HCT116 (cell line): Measurements from ENCODE around the gene INPP5D. TPM values are rescaled to one million over a fixed set of nuclear protein-coding genes. Genes with fewer than 3 reads are reported as not detected.
A peak's percentile ranks its signal among the peaks of the same experiment; 100 is the strongest.

Experiments
- ATAC-seq: fragments of 200-7000 bp; cut with Tn5 transposase; 2 replicates; pipeline ENCODE4 v1.9.1; 2020; ENCODE audit warnings: mild to moderate bottlenecking, moderate library complexity
- BruUV-seq: library from RNA; stranded (reverse); fragments of 400-500 nt; replicated peaks from 2 replicates; lab custom pipeline; 2021; lab: Mats Ljungman, UMichigan
- CTCF ChIA-PET: fragments of 300-600 bp; sonication (Branson Sonifier 250); formaldehyde crosslinking; loops from one replicate; lab custom pipeline; 2021; ENCODE audit warnings: antibody characterized with exemption; lab: Charles Lee
- POLR2A ChIA-PET: fragments of 300-600, 350-600 bp; sonication (Branson Sonifier 250); formaldehyde crosslinking; loops from one replicate; lab custom pipeline; 2021; ENCODE audit warnings: antibody characterized with exemption; lab: Charles Lee
- RAD21 ChIA-PET, 2 experiments: fragments of 300-600 bp; sonication (Branson Sonifier 250); formaldehyde crosslinking; loops; one replicate each; lab custom pipeline; 2023; ENCODE audit warnings: low total read pairs in 2 of 2; ENCODE audit not compliant: uncharacterized antibody in 2 of 2, unreplicated experiment in 2 of 2, low non-redundant PET in 1 of 2; lab: Charles Lee
- DNase-seq: peaks from one replicate; pipeline ENCODE4 v3.0.0-alpha.2; 2010; ENCODE audit warnings: low read depth, low spot score
- H2AFZ ChIP-seq: fragments of 200-600 bp; shearing (Covaris generic), sonication (generic); 2 replicates; pipeline ENCODE4 v1.6.1; 2017; ENCODE audit warnings: low read depth, mixed run types, mixed read lengths, antibody characterized with exemption, low read length; ENCODE audit not compliant: poor library complexity, severe bottlenecking
- H3K27ac ChIP-seq: 2 replicates; pipeline ENCODE4 v1.5.1; 2012; ENCODE audit warnings: low read depth, low read length
- H3K27me3 ChIP-seq: fragments of 200-600 bp; sonication (generic); 2 replicates; pipeline ENCODE4 v1.6.1; 2016; ENCODE audit warnings: mixed run types, low read length, mixed read lengths; ENCODE audit not compliant: insufficient read depth
- H3K36me3 ChIP-seq, 2 experiments: fragments of 200-500 bp in 1 of 2; fragments of 200-600 bp in 1 of 2; sonication (Bioruptor generic) in 1 of 2; sonication (generic) in 1 of 2; 2 replicates each; pipeline versions ENCODE4 v1.5.1 to v1.6.1; 2014 to 2016; ENCODE audit warnings: low read length in 2 of 2, inconsistent platforms in 1 of 2, mixed read lengths in 1 of 2, mixed run types in 1 of 2; ENCODE audit not compliant: insufficient read depth in 2 of 2, control insufficient read depth in 1 of 2
- H3K4me1 ChIP-seq, 2 experiments: fragments of 200-600 bp in 1 of 2; sonication (generic) in 1 of 2; 2 replicates each; pipeline versions ENCODE4 v1.5.1 to v1.6.1; 2012 to 2017; ENCODE audit warnings: low read length in 2 of 2, inconsistent platforms in 1 of 2, mild to moderate bottlenecking in 1 of 2, mixed read lengths in 1 of 2, mixed run types in 1 of 2, moderate library complexity in 1 of 2; ENCODE audit not compliant: insufficient read depth in 2 of 2, control insufficient read depth in 1 of 2
- H3K4me2 ChIP-seq: fragments of 200-600 bp; sonication (generic); 2 replicates; pipeline ENCODE4 v1.6.1; 2017; ENCODE audit warnings: mixed run types, low read length, mixed read lengths
- H3K4me3 ChIP-seq, 2 experiments: fragments of 200-600 bp in 1 of 2; sonication (generic) in 1 of 2; replicated peaks in 1 of 2; 2 replicates each; pipeline ENCODE4 v1.5.1; 2011 to 2016; ENCODE audit warnings: low read length in 2 of 2, control low read depth in 1 of 2, low read depth in 1 of 2, mild to moderate bottlenecking in 1 of 2, mixed read lengths in 1 of 2, mixed run types in 1 of 2
- H3K79me2 ChIP-seq: fragments of 200-600 bp; sonication (generic); 2 replicates; pipeline ENCODE4 v1.6.1; 2017; ENCODE audit warnings: mild to moderate bottlenecking, mixed run types, low read length, moderate library complexity, mixed read lengths; ENCODE audit not compliant: insufficient read depth
- H3K9ac ChIP-seq: fragments of 200-600 bp; sonication (generic); 2 replicates; pipeline ENCODE4 v1.6.1; 2016; ENCODE audit warnings: low read length, mixed read lengths
- H3K9me2 ChIP-seq: fragments of 200-600 bp; sonication (generic), shearing (Covaris generic); 2 replicates; pipeline ENCODE4 v1.6.1; 2017; ENCODE audit warnings: mixed run types, mild to moderate bottlenecking, moderate library complexity; ENCODE audit not compliant: insufficient read depth
- H3K9me3 ChIP-seq, 2 experiments: fragments of 200-500 bp in 1 of 2; fragments of 200-600 bp in 1 of 2; sonication (Bioruptor generic) in 1 of 2; sonication (generic) in 1 of 2; 2 replicates each; pipeline ENCODE4 v1.6.1; 2014 to 2017; ENCODE audit warnings: low read length in 2 of 2, mixed read lengths in 2 of 2, inconsistent platforms in 1 of 2, low read depth in 1 of 2, mild to moderate bottlenecking in 1 of 2, mixed run types in 1 of 2, moderate library complexity in 1 of 2; ENCODE audit not compliant: control insufficient read depth in 1 of 2, insufficient read depth in 1 of 2
- H4K20me1 ChIP-seq: fragments of 200-600 bp; sonication (generic), shearing (Covaris generic); 2 replicates; pipeline ENCODE4 v1.6.1; 2017; ENCODE audit warnings: mixed run types, mild to moderate bottlenecking, moderate library complexity; ENCODE audit not compliant: insufficient read depth
- ATF3 ChIP-seq: IDR thresholded peaks from 2 replicates; pipeline ENCODE4 v1.6.1; 2012
- CBX3 ChIP-seq: IDR thresholded peaks from 2 replicates; pipeline ENCODE4 v1.6.1; 2012; ENCODE audit warnings: low read depth
- EGR1 ChIP-seq: IDR thresholded peaks from 2 replicates; pipeline ENCODE4 v1.6.1; 2012; ENCODE audit warnings: low read depth
- JUND ChIP-seq: IDR thresholded peaks from 2 replicates; pipeline ENCODE4 v1.6.1; 2012
- MAX ChIP-seq: IDR thresholded peaks from 2 replicates; pipeline ENCODE4 v1.6.1; 2012
- POLR2A ChIP-seq: IDR thresholded peaks from 2 replicates; pipeline ENCODE4 v1.7.0; 2011; ENCODE audit warnings: borderline replicate concordance; ENCODE audit not compliant: insufficient read depth, insufficient read length; ENCODE audit errors: extremely low read depth
- RAD21 ChIP-seq: IDR thresholded peaks from 2 replicates; pipeline ENCODE4 v1.6.1; 2012; ENCODE audit warnings: low read depth, mild to moderate bottlenecking
- REST ChIP-seq: IDR thresholded peaks from 2 replicates; pipeline ENCODE4 v1.6.1; 2012; ENCODE audit warnings: low read depth
- YY1 ChIP-seq: IDR thresholded peaks from 2 replicates; pipeline ENCODE4 v1.6.1; 2011; ENCODE audit warnings: low read length, low read depth, moderate library complexity, mild to moderate bottlenecking; ENCODE audit not compliant: insufficient replicate concordance; ENCODE audit errors: extremely low read depth
- ZBTB33 ChIP-seq: IDR thresholded peaks from 2 replicates; pipeline ENCODE4 v1.6.1; 2011; ENCODE audit warnings: mild to moderate bottlenecking, low read length, moderate library complexity; ENCODE audit not compliant: insufficient replicate concordance; ENCODE audit errors: extremely low read depth
- intact Hi-C: fragments of 100-400 bp; cut with micrococcal nuclease; formaldehyde crosslinking; loops from 2 replicates; pipeline ENCODE4 v1.10.0; 2022
- total RNA-seq: library from RNA; stranded (reverse); gene quantifications from one replicate; pipeline ENCODE4 v1.2.1, GENCODE V29; 2021; ENCODE audit not compliant: unreplicated experiment

INPP5D gene
- total RNA-seq, 1 experiment from 2014 or later = 1.8 TPM

GRCh38 chr2:233210281-233210680 is 150.1 kb downstream of the INPP5D start:
- Histone ChIP-seq H3K9me2 (no peaks in the 10 kb centered on the region), H3K36me3 (no peaks in the 10 kb centered on the region), H3K4me1 (peaks cover 34 to 53% of the 10 kb centered on the region in 2 experiments), H3K4me3 (no peak overlapping the region), H3K4me2 (peak overlapping the region; percentile 58; the same call in 1 of the 2 replicates), H2AFZ (no peak overlapping the region), H3K27ac (no peak overlapping the region), H3K9ac (no peak overlapping the region), H4K20me1 (no peaks in the 10 kb centered on the region)
- intact Hi-C loops = no loop called here
- POLR2A ChIA-PET = no interaction called here
- no TSS peak for BruUV-seq
- CTCF ChIA-PET = interaction anchor here (1.0 to 1.3 kb wide), 2 partner anchors 21 to 41 kb away, joined by 3 to 4 read pairs; partner anchors contain the start of gene ATG16L1
- TF ChIP-seq EGR1 (no peak), CBX3 (no peak), RAD21 (no peak), MAX (no peak), POLR2A (no peak), YY1 (no peak), JUND (no peak), ATF3 (no peak), ZBTB33 (no peak), REST (no peak)
- TF ChIP-seq, all 23 proteins: peak for 0
- DNase-seq = no peak
- H3K27me3 ChIP-seq = no peaks in the 10 kb centered on the region
- no peaks in the 10 kb centered on the region for H3K79me2 ChIP-seq
- no peak for ATAC-seq
- RAD21 ChIA-PET = no interaction called here
- H3K9me3 ChIP-seq = no peaks in the 10 kb centered on the region
